GM12874 (cell line): ENCODE results near the gene SETD2.

ENCODE experiments used
- TF ChIP-seq, protein P1 (sequence below): IDR thresholded peaks from 2 replicates; pipeline ENCODE4 v1.5.1; 2011; ENCODE audit warnings: low read depth, mild to moderate bottlenecking, control low read depth, low read length, moderate library complexity; ENCODE audit not compliant: insufficient read depth

The SETD2 gene

DNA sequence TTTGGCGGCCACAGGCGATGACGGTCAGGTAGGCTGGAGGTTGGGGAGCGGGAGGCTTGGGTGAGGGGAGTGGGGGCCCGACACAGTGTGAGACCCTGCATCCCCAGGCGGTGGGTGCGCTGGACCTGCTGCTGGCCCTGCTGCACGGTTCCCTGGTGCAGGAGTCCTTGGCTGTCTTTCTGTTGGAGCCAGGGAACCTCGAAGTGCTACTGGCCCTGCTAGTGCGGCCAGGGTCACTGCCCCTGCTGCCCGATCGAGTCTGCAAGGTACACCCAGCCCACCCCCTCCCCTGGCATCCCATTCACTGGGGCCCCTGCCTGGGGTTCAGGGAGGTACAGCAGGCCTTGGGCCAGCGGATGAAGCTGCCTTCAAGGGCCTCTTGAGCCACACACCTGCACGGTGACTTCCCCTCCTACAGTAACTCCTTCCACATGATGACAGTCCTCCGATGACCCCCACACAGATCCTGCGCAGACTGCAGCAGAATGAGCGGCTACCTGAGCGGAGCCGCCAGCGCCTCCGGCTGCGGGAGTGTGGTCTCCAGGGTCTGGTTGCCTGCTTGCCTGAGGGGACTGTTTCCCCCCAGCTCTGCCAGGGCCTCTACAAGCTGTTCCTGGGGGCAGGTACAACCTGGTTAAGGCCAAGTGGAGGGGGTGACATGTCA is 164.9 kb downstream of the SETD2 start:
- TF ChIP-seq, protein P1, sequence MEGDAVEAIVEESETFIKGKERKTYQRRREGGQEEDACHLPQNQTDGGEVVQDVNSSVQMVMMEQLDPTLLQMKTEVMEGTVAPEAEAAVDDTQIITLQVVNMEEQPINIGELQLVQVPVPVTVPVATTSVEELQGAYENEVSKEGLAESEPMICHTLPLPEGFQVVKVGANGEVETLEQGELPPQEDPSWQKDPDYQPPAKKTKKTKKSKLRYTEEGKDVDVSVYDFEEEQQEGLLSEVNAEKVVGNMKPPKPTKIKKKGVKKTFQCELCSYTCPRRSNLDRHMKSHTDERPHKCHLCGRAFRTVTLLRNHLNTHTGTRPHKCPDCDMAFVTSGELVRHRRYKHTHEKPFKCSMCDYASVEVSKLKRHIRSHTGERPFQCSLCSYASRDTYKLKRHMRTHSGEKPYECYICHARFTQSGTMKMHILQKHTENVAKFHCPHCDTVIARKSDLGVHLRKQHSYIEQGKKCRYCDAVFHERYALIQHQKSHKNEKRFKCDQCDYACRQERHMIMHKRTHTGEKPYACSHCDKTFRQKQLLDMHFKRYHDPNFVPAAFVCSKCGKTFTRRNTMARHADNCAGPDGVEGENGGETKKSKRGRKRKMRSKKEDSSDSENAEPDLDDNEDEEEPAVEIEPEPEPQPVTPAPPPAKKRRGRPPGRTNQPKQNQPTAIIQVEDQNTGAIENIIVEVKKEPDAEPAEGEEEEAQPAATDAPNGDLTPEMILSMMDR = no peak

DNA sequence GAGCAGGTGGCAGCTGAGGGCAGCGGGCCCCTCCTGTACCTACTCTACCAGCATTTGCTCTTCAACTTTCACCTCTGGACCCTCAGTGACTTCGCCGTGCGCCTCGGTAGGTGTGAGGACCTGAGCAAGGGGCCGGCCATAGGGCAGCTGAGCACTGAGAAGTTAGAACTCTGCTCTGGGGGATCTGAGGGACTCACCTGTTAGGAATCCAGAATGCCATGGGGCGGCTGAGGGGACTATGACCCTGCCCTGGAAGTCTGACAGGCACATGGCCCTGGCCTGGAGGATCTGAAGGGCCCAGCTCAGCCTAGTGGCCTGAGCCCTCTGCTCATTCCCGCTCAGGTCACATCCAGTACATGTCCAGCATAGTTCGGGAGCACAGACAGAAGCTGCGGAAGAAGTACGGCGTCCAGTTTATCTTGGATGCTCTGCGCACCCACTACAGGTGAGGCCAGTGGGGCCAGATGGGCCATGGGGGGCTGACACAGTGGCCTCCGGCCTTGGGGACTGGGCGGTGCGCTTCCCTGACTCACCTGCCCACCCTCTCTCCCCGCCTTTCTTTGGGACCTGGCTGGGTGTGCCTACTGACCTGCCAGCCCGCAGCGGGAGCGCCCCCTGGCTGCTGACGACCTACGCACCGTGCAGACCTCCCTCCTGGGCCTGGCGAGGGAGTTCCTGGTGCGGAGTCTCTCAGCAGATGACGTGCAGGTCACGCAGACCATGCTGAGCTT is 165.6 kb downstream of the SETD2 start:
- TF ChIP-seq, protein P1 = peak; percentile 90

DNA sequence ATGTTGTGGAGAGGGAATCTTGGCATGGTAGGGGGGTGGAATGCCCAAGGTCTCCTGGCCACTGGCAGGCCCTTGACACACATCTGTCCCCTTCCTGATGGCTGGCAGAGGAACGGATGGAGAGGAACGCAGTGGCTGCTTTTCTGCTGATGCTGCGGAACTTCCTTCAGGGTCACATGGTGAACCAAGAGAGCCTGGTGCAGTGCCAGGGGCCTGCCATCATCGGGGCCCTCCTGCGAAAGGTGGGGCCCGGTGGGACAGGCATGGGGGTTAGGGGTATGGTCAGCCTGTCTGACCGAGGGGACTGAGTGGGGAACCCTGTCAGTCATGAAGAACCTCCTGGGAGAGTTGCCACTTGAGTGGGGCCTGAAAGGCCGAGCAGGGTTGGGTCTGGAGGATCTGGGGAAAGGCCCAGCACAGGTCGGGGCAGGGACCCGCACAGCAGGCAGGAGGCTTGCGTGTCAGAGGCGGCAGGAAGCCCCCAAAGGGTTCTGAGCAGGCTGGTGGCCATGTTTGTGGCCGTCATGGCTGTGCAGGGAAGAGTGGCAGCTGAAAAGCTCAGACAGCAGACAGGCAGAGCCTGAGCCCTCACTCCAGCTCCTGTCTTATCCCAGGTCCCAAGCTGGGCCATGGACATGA is 166.3 kb downstream of the SETD2 start:
- TF ChIP-seq, protein P1 = no peak

DNA sequence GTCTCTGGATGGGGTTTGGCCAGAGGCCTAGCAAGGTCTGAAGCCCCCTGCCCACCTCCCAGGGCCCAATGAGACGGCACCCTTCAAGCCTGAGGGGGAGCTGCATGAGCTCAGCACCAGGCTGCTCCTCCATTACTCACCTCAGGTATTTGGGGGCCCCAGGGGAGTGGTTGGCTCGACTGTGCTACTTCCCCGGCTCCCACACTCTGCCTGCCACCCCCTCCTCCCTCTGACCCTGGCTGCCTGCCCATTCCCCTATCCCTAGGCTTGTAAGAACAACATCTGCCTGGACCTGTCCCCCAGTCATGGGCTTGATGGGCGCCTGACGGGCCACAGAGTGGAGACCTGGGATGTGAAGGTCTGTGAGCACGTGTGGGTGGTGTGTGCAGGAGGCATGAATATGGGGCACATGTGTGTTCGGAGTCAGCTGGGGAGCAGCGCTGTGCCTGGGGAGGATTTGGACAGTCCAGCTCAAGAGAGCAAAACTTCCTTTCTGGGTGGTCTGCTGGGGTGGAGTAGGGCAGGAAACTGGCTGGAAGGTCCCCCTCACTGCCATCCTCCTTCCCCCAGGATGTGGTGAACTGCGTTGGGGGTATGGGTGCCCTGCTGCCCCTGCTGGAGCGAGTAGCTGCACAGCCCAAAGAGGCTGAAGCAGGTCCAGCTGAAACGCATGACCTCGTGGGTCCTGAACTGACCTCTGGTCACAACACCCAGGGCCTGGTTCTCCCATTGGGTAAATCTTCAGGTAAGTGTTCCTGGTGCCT is 167.0 kb downstream of the SETD2 start:
- TF ChIP-seq, protein P1 = no peak

DNA sequence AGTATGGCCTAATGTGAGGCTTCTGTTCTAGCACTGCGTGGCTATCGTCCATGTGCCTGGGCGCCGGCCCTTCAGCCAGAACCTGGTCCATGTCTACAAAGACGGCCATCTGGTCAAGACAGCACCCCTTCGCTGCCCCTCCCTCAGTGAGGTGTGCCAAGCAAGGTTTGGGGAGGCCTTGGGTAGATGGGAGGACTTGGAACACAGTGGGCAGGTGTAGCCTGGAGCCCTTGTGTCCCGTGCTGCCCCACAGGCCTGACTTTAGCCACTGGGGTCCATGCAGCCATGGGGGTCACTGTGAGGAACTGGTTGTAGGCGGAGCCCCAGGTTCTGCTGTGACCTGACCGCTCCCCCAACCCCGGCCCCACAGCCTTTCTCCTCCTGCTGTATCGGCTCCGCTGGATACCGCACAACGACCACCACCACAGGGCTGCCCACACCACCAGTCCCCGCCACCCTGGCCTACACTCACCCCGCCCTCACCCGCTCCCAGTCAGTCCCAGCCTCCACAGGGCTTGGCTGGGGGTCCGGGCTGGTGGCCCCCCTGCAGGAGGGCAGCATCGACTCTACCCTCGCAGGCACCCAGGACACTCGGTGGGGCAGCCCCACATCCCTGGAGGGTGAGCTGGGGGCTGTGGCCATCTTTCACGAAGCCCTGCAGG is 167.9 kb downstream of the SETD2 start:
- TF ChIP-seq, protein P1 = no peak

DNA sequence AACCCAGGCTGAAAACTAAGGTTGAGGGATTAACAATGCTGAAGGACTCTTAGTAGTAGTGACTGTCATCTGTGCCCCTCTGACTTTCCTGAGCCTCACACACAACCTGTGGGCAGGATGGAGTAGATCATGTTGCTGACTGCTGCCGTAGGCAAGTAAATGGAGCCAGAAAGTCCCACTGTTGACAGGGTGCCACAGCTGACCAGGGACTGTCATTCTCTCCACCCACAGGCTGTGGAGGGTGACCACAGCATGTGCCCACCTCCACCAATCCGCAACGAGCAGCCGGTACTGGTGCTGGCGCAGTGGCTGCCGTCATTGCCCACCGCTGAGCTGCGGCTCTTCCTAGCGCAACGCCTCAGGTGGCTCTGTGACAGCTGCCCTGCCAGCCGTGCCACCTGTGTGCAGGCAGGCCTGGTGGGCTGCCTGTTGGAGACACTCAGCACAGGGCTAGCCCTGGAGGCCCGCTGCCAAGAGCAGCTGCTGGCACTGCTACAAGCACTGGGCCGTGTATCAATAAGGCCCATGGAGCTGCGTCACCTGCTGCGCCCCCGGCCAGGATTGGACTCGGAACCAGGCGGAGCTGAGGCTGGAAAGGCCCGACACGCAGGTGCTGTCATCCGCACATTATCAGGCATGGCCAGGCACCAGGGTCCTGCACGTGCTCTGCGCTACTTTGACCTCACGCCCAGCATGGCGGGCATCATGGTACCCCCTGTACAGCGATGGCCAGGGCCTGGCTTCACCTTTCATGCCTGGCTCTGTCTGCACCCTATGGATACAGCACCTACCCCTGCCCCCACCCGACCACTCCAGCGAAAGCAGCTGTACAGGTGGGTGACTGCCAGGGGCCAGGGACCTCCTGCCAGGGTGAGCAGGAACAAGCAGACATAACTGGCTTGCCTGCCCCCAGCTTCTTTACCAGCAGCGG is 168.8 kb downstream of the SETD2 start:
- TF ChIP-seq, protein P1 = no peak
